Lower leg skin (tissue), 4 donors: ENCODE results near the gene PSD2. TPM values are rescaled to one million over a fixed set of nuclear protein-coding genes. Genes with fewer than 3 reads are reported as not detected.

ENCODE experiments used
- DNase-seq, 2 donors: peaks; one replicate each; pipeline ENCODE4 v3.0.0-alpha.2; 2019; ENCODE audit warnings: low spot score in 2 of 2
- H3K4me3 ChIP-seq: fragments of 200-600 bp; sonication (generic); 2 replicates; pipeline ENCODE4 v1.5.1; 2017; ENCODE audit warnings: mild to moderate bottlenecking, low read depth; ENCODE audit not compliant: poor library complexity, severe bottlenecking
- CTCF ChIP-seq, 3 donors: fragments of 450-650 bp; IDR thresholded peaks; one replicate each; pipeline ENCODE4 v1.5.1; 2016; ENCODE audit warnings: antibody characterized with exemption in 3 of 3, mild to moderate bottlenecking in 3 of 3, moderate library complexity in 2 of 3
- POLR2A ChIP-seq, 2 donors: fragments of 450-650 bp; IDR thresholded peaks; one replicate each; pipeline ENCODE4 v1.6.1; 2016 to 2017; ENCODE audit warnings: antibody characterized with exemption in 2 of 2, mild to moderate bottlenecking in 1 of 2, moderate library complexity in 1 of 2
- WGBS, 2 donors: methylation state at CpG; one replicate each; pipeline ENCODE4 v1.1.5; 2018; 5-methylcytosine and 5-hydroxymethylcytosine counted together
- intact Hi-C: fragments of 100-400 bp; cut with DNase I; formaldehyde crosslinking; loops from one replicate; pipeline ENCODE4 v1.15.0; 2023; ENCODE audit warnings: low total_unique reads
- total RNA-seq, 4 donors: library from RNA; depleted of rRNA; stranded (reverse); fragments of >200 nt; gene quantifications; one replicate each; pipeline ENCODE4 v1.1.0, GENCODE V29; 2016

The PSD2 gene
- total RNA-seq, 4 donors from 2014 or later = 0.15 to 0.30 (median 0.16) TPM

- DNase-seq = no peak
- intact Hi-C loops = loop anchor here (10.0 kb wide), 1 partner anchor 359 kb away; no protein-coding TSS in a partner anchor
- WGBS, 2 donors = 9 to 23% methylated on average over 22 to 26 of the region's 47 CpGs
- no peak for TF ChIP-seq CTCF (IDR thresholded peaks at IDR 0.05)
- TF ChIP-seq POLR2A (IDR thresholded peaks at IDR 0.05) = no peak
- H3K4me3 ChIP-seq = peak overlapping the region; percentile 14
Observed at GRCh38 chr5:139796061-139796806, 626 bp downstream of the PSD2 start.

- no peak overlapping the region for H3K4me3 ChIP-seq
- TF ChIP-seq CTCF (IDR thresholded peaks at IDR 0.05) (no peak), POLR2A (IDR thresholded peaks at IDR 0.05) (no peak)
- no peak for DNase-seq
- intact Hi-C loops = loop anchor here (10.0 kb wide), 1 partner anchor 357 kb away; no protein-coding TSS in a partner anchor
- WGBS, 2 donors = 50 to 60% methylated on average over 2 to 3 of the region's 3 CpGs
Observed at GRCh38 chr5:139797335-139797734, 1.7 kb downstream of the PSD2 start.

GRCh38 chr5:139797856-139798510 is 2.4 kb downstream of the PSD2 start:
- H3K4me3 ChIP-seq = no peak overlapping the region
- 61 to 63% methylated on average over 9 of the region's 9 CpGs for WGBS, 2 donors
- no peak for DNase-seq
- no peak for TF ChIP-seq CTCF (IDR thresholded peaks at IDR 0.05)
- no peak for TF ChIP-seq POLR2A (IDR thresholded peaks at IDR 0.05)
- intact Hi-C loops = loop anchor here (10.0 kb wide), 1 partner anchor 357 kb away; no protein-coding TSS in a partner anchor

- H3K4me3 ChIP-seq = no peak overlapping the region
- TF ChIP-seq CTCF (IDR thresholded peaks at IDR 0.05) (no peak), POLR2A (IDR thresholded peaks at IDR 0.05) (no peak)
- DNase-seq = no peak
- WGBS, 2 donors = 84 to 86% methylated on average over 2 of the region's 2 CpGs
- intact Hi-C loops = loop anchor here (10.0 kb wide), 1 partner anchor 356 kb away; no protein-coding TSS in a partner anchor
Observed at GRCh38 chr5:139798883-139799282, 3.3 kb downstream of the PSD2 start.

GRCh38 chr5:139799359-139799758 is 3.8 kb downstream of the PSD2 start:
- TF ChIP-seq POLR2A (IDR thresholded peaks at IDR 0.05) (no peak), CTCF (IDR thresholded peaks at IDR 0.05) (no peak)
- H3K4me3 ChIP-seq = no peak overlapping the region
- intact Hi-C loops = loop anchor here (10.0 kb wide), 1 partner anchor 355 kb away; no protein-coding TSS in a partner anchor
- no peak for DNase-seq
